ENCODE measurements around the gene PYY.
"Not testable (repeated sequence)": the region's sequence is repeated elsewhere in the genome, so short reads cannot be mapped to it uniquely, and the experiment has no call there.

PYY gene

GRCh38 chr17:43978078-43978477 is 24.3 kb upstream of the PYY start:
- DNase-seq (ENCODE audit: low spot score): no peak

- no peak for DNase-seq (ENCODE audit: low spot score)
Observed at GRCh38 chr17:43976963-43977837, 23.5 kb upstream of the PYY start.

DNA sequence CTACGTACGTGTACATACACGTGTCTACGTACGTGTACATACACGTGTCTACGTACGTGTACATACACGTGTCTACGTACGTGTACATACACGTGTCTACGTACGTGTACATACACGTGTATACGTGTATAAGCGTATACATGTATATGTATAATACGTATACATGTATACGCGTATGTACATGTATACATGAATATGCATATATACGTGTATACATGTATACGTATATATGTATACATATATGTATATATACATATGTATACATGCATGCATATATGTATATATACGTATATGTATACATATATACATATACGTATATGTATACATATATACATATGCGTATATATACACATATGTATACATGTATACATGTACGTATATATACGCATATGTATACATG is 22.2 kb upstream of the PYY start:
- DNase-seq (ENCODE audit: low spot score): no peak

- DNase-seq (ENCODE audit: low spot score): no peak
Observed at GRCh38 chr17:43974382-43975266, 20.9 kb upstream of the PYY start.

GRCh38 chr17:43972444-43973212 is 18.9 kb upstream of the PYY start:
- not testable (repeated sequence) for DNase-seq (ENCODE audit: low spot score)

- DNase-seq (ENCODE audit: low spot score): not testable (repeated sequence)
Observed at GRCh38 chr17:43971436-43971835, 17.7 kb upstream of the PYY start.

DNA sequence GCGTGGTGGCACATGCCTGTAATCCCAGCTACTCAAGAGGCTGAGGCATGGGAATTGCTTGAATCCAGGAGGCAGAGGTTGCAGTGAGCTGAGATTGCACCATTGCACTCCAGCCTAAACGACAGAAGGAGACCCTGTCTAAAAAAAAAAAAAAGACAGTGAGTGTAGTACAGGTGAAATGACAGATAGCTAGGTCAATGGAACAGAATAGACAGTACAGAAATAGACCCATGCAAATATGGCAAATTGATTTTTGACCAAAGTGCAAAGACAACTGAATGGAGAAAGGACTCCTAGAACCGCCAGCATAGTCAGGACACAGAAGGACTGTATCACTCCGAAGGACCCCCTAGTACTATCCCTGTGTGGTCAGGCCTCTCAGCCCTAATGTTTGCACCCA is 16.6 kb upstream of the PYY start:
- DNase-seq (ENCODE audit: low spot score): no peak

DNA sequence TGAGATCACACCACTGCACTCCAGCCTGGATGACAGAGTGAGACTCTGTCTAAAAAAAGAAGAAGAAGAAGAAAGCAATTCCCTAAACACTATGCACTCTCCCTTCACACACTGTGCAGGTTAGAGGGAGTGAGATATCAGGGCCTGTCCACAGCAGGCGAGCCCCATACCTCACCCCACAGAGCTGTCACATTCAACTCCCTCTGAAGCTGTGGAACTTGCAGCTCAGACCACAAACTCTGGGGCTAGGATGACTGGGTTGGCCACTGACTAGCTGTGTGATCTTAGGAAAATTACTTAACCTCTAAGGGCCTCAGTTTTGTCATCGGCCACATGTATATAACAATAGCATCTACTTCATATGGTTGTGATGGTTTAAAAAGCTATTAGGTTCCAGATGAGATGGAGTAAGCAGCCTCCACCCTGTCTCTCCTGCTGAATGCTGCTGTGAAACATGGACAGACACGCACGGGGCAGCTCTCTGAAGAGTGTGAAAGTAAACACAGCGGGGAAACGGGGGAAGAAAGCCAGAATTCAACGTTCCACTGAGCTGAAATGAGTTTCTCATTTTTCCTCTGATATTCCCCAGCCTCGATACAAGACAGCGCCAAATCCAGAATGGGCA is 13.6 kb upstream of the PYY start:
- DNase-seq (ENCODE audit: low spot score): no peak

DNA sequence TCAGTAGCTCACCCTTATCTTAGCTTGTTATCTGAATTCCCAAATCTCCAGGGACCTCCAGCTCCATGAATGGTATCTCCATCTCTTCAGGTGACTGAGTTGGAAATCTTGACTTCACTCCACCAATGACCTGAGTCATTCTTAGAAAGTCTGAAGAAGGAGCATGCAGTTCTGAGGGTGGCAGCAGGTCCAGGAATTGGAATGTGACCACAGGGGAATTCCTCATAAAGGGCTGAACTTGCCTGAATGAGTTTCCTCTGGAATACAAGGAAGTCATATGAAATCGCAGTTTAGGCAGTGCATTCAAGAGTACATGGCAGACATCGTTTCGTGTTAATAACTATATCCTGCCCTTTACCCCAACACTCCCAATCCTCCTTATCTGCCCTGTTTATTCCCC is 12.5 kb upstream of the PYY start:
- peak; percentile 88 for DNase-seq (ENCODE audit: low spot score)

DNA sequence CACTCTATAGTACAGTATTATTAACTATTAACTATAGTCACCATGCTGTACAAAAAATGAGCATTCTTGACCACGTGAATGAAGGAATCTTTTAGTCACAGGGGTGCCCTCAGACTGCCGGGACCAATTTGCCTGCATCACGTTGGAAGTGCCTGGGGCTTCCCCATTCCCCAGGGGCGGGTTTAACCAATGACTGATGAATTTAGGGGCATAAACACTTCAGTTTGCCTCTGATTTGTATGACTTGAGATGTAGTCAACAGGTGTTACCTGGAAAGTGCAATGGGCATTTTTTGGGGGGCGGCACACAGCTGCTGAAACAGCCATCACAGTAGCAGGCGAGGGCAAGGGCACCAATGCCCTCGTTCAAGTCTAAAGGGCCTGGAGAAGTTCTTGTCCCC is 8.7 kb upstream of the PYY start:
- no peak for DNase-seq (ENCODE audit: low spot score)

GRCh38 chr17:43961954-43962353 is 8.2 kb upstream of the PYY start:
- no peak for DNase-seq (ENCODE audit: low spot score)

GRCh38 chr17:43961292-43961691 is 7.6 kb upstream of the PYY start:
- DNase-seq (ENCODE audit: low spot score): not testable (repeated sequence)

- DNase-seq (ENCODE audit: low spot score): no peak
Observed at GRCh38 chr17:43958748-43959352, 5.1 kb upstream of the PYY start.

GRCh38 chr17:43956222-43956621 is 2.5 kb upstream of the PYY start:
- no peak for DNase-seq (ENCODE audit: low spot score)

- no peak for DNase-seq (ENCODE audit: low spot score)
Observed at GRCh38 chr17:43952724-43953666, 745 bp downstream of the PYY start.

DNA sequence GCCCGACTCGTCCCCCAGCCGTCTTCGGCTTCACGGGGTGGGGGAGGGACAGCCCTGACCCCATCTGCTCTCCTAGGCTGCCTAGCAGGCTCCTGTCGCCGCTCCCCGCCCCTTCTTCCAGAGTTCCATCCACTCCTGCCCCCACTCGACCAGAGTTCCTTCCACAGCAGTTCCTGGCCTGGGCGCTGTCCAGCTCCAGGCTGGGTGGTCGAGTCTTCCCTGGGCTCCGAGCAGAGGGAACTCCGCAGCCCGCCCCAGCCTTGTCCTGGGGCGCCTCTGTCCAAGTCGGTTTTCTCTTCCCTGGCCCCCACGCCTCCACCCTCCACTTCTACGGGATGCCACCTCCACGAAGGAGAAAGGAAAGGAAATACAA is 1.4 kb downstream of the PYY start:
- no peak for DNase-seq (ENCODE audit: low spot score)

DNA sequence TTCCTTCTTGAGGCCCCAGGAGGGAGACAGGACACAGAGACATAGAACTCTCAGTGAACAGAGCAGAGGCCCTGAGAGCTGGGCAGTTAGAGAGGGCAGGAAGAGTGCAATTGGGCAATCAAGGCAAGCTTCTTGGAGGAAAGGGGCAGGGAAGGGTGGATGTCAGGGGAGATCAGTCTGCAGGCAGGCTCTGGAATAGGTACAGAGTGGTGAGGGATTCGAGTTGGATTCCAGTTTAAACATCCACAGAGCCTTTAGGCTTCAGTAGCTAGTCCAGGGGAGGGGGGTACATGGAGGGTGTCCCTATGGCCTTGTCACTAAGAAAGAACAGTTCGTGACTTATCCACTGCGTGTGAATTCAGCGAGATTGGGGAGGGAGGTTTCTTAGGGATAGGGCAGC is 2.0 kb downstream of the PYY start:
- DNase-seq (ENCODE audit: low spot score): no peak

DNA sequence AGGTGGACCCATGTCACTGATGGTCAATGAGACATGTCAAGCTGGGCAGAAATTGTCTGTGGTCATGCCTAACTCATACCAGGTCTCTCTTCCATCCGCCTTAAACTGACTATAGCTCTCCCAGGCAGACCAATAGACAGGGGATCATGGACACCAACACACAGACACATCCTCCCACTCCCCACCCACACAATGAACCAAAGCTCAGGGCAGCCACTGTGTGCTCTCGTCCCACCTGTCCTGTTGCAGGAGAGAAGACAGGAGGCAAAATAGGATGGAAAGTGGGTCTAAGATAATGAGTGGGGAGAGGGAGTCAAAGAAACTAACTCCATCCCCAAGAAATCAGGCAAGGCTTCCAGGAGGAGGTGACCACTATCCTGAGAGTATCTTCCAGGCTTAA is 3.2 kb downstream of the PYY start:
- DNase-seq (ENCODE audit: low spot score): no peak

DNA sequence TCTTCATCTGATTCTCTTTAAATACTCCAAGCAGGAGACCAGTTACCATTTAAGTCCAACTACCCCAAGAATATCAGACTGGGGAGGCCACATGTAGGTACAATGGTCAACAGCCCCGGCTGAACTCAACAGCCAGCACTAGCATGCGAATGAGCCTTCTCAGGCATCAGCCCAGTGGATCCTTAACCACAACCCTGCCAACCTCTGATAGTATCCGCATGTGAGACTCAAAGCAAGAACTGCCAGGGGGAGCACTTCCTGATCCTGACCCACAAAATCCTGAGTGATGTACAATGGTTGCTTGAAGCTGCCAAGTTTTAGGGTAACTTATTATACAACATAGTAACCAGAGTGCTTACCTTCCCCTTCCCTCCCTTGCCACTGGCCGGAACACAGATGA is 4.0 kb downstream of the PYY start:
- no peak for DNase-seq (ENCODE audit: low spot score)

GRCh38 chr17:43946781-43947180 is 7.0 kb downstream of the PYY start:
- no peak for DNase-seq (ENCODE audit: low spot score)
